GM12892 (cell line): Measurements from ENCODE around the gene MYL12A.

Experiments used
- POLR2A ChIP-seq: IDR thresholded peaks from 2 replicates; pipeline ENCODE4 v1.6.1; 2011; ENCODE audit warnings: low read depth, low read length, control low read depth
- POLR2AphosphoS5 ChIP-seq: IDR thresholded peaks from 2 replicates; pipeline ENCODE4 v1.6.1; 2011; ENCODE audit warnings: low read depth, low read length, control low read depth
- TAF1 ChIP-seq: IDR thresholded peaks from 2 replicates; pipeline ENCODE4 v1.6.1; 2011; ENCODE audit warnings: low read depth, mild to moderate bottlenecking, control low read depth, low read length, borderline replicate concordance

- TF ChIP-seq POLR2AphosphoS5 (no peak), POLR2A (no peak), TAF1 (no peak)
Observed at GRCh38 chr18:3260995-3261372, 13.4 kb downstream of the MYL12A start.
